Esophagus muscularis mucosa (tissue), 4 donors: Measurements from ENCODE around the gene TBC1D22A. TPM values are rescaled to one million over a fixed set of nuclear protein-coding genes. Genes with fewer than 3 reads are reported as not detected.

Source experiments
- DNase-seq: peaks from one replicate; pipeline ENCODE4 v3.0.0-alpha.2; 2017; ENCODE audit errors: extremely low spot score
- H3K27ac ChIP-seq, 4 donors: fragments of 200-600 bp; sonication (generic); replicated peaks in 1 of 4; 1 replicate in 3 of 4; 2 replicates in 1 of 4; pipeline ENCODE4 v1.5.1; 2016 to 2019; ENCODE audit warnings: mild to moderate bottlenecking in 1 of 4
- H3K27me3 ChIP-seq, 4 donors: fragments of 200-600 bp; sonication (generic); one replicate each; pipeline versions ENCODE4 v1.5.1 to v1.6.0; 2016 to 2019
- H3K36me3 ChIP-seq, 4 donors: fragments of 200-600 bp; sonication (generic); one replicate each; pipeline ENCODE4 v1.5.1; 2016 to 2019
- H3K4me1 ChIP-seq, 4 donors: fragments of 200-600 bp; sonication (generic); one replicate each; pipeline ENCODE4 v1.5.1; 2016 to 2019
- H3K4me3 ChIP-seq, 4 donors: fragments of 200-600 bp; sonication (generic); 1 replicate in 2 of 4; 2 replicates in 2 of 4; pipeline ENCODE4 v1.5.1; 2016 to 2019; ENCODE audit warnings: mild to moderate bottlenecking in 4 of 4, moderate library complexity in 1 of 4
- H3K9me3 ChIP-seq, 4 donors: fragments of 200-600 bp; sonication (generic); 1 replicate in 3 of 4; 2 replicates in 1 of 4; pipeline ENCODE4 v1.5.1; 2016 to 2019
- CTCF ChIP-seq, 3 experiments: fragments of 200-600 bp in 2 of 3; fragments of 450-650 bp in 1 of 3; sonication (generic) in 2 of 3; IDR thresholded peaks; one replicate each; pipeline ENCODE4 v1.5.1; 2017 to 2019; ENCODE audit warnings: antibody characterized with exemption in 3 of 3, mild to moderate bottlenecking in 2 of 3, moderate library complexity in 1 of 3
- EP300 ChIP-seq: sonication (generic); formaldehyde crosslinking; IDR thresholded peaks from one replicate; pipeline ENCODE4 v1.6.1; 2017; ENCODE audit warnings: antibody characterized with exemption
- POLR2A ChIP-seq: fragments of 450-650 bp; IDR thresholded peaks from one replicate; pipeline ENCODE4 v1.6.1; 2017; ENCODE audit warnings: antibody characterized with exemption, moderate library complexity, mild to moderate bottlenecking, low read depth
- POLR2AphosphoS5 ChIP-seq, 2 donors: sonication (generic); formaldehyde crosslinking; IDR thresholded peaks; one replicate each; pipeline ENCODE4 v1.6.1; 2017; ENCODE audit warnings: antibody characterized with exemption in 2 of 2
- WGBS: methylation state at CpG from one replicate; pipeline ENCODE4 v1.1.5; 2018; 5-methylcytosine and 5-hydroxymethylcytosine counted together
- intact Hi-C: fragments of 100-400 bp; cut with DNase I; formaldehyde crosslinking; loops from one replicate; pipeline ENCODE4 v1.15.1; 2023
- total RNA-seq, 4 donors: library from RNA; depleted of rRNA; stranded (reverse); fragments of >200 nt; gene quantifications; one replicate each; pipeline versions ENCODE4 v1.1.0 to v1.2.1, GENCODE V29; 2016

TBC1D22A gene
- total RNA-seq, 4 donors from 2014 or later: 15.2 to 20.7 (median 18.8) TPM

- DNase-seq: no peak
- intact Hi-C loops: no loop called here
- Histone ChIP-seq H3K36me3 (peaks cover 0 to 9% (median 2%) of the 10 kb centered on the region in 4 donors), H3K27ac (no peak overlapping the region), H3K4me3 (no peak overlapping the region), H3K9me3 (peaks cover 0 to 3% (median 0%) of the 10 kb centered on the region in 4 donors), H3K4me1 (peaks cover 0 to 4% (median 0%) of the 10 kb centered on the region in 4 donors), H3K27me3 (no peaks in the 10 kb centered on the region)
- TF ChIP-seq POLR2AphosphoS5 (IDR thresholded peaks at IDR 0.05): no peak
- no peak for TF ChIP-seq EP300
- TF ChIP-seq CTCF (IDR thresholded peaks at IDR 0.05): no peak
- TF ChIP-seq POLR2A: no peak
- WGBS: 95% methylated on average over 13 of the region's 13 CpGs
These were observed 385.1 kb downstream of the TBC1D22A start for GRCh38 chr22:47147572-47147971.

- Histone ChIP-seq H3K4me3 (no peak overlapping the region), H3K9me3 (peaks cover 0 to 5% (median 0%) of the 10 kb centered on the region in 4 donors), H3K27ac (no peak overlapping the region), H3K4me1 (peaks cover 0 to 3% (median 0%) of the 10 kb centered on the region in 4 donors), H3K36me3 (peaks cover 0 to 9% (median 2%) of the 10 kb centered on the region in 4 donors), H3K27me3 (no peaks in the 10 kb centered on the region)
- 98% methylated on average over 3 of the region's 3 CpGs for WGBS
- DNase-seq: no peak
- intact Hi-C loops: no loop called here
- TF ChIP-seq POLR2A (no peak), POLR2AphosphoS5 (IDR thresholded peaks at IDR 0.05) (no peak), EP300 (no peak), CTCF (IDR thresholded peaks at IDR 0.05) (no peak)
These were observed 386.1 kb downstream of the TBC1D22A start for GRCh38 chr22:47148510-47148909.

GRCh38 chr22:47148956-47149728, 386.7 kb downstream of the TBC1D22A start:
- intact Hi-C loops: no loop called here
- H3K27ac ChIP-seq: no peak overlapping the region
- peaks cover 0 to 2% (median 0%) of the 10 kb centered on the region in 4 donors for H3K36me3 ChIP-seq
- 81% methylated on average over 20 of the region's 31 CpGs for WGBS
- H3K4me1 ChIP-seq: peaks cover 3 to 4% (median 4%) of the 10 kb centered on the region in 4 donors
- no peak overlapping the region for H3K4me3 ChIP-seq
- H3K9me3 ChIP-seq: peaks cover 0 to 5% (median 0%) of the 10 kb centered on the region in 4 donors
- TF ChIP-seq EP300 (no peak), POLR2A (no peak), POLR2AphosphoS5 (IDR thresholded peaks at IDR 0.05) (no peak), CTCF (IDR thresholded peaks at IDR 0.05) (no peak)
- H3K27me3 ChIP-seq: no peaks in the 10 kb centered on the region
- DNase-seq: no peak

- H3K27me3 ChIP-seq: no peaks in the 10 kb centered on the region
- peaks cover 12 to 13% (median 12%) of the 10 kb centered on the region in 4 donors for H3K4me1 ChIP-seq
- H3K36me3 ChIP-seq: no peaks in the 10 kb centered on the region
- DNase-seq: no peak
- no peak overlapping the region for H3K4me3 ChIP-seq
- TF ChIP-seq POLR2A: no peak
- no peak for TF ChIP-seq POLR2AphosphoS5 (IDR thresholded peaks at IDR 0.05)
- TF ChIP-seq CTCF (IDR thresholded peaks at IDR 0.05): no peak
- no peak for TF ChIP-seq EP300
- WGBS: no CpG with 5 or more reads among the region's 13 CpGs
- intact Hi-C loops: no loop called here
- H3K9me3 ChIP-seq: peaks cover 0 to 5% (median 0%) of the 10 kb centered on the region in 4 donors
- H3K27ac ChIP-seq: no peak overlapping the region
These were observed 387.5 kb downstream of the TBC1D22A start for GRCh38 chr22:47149976-47150375.
